Measurements from ENCODE around the gene GLIS2.

GLIS2 gene

DNA sequence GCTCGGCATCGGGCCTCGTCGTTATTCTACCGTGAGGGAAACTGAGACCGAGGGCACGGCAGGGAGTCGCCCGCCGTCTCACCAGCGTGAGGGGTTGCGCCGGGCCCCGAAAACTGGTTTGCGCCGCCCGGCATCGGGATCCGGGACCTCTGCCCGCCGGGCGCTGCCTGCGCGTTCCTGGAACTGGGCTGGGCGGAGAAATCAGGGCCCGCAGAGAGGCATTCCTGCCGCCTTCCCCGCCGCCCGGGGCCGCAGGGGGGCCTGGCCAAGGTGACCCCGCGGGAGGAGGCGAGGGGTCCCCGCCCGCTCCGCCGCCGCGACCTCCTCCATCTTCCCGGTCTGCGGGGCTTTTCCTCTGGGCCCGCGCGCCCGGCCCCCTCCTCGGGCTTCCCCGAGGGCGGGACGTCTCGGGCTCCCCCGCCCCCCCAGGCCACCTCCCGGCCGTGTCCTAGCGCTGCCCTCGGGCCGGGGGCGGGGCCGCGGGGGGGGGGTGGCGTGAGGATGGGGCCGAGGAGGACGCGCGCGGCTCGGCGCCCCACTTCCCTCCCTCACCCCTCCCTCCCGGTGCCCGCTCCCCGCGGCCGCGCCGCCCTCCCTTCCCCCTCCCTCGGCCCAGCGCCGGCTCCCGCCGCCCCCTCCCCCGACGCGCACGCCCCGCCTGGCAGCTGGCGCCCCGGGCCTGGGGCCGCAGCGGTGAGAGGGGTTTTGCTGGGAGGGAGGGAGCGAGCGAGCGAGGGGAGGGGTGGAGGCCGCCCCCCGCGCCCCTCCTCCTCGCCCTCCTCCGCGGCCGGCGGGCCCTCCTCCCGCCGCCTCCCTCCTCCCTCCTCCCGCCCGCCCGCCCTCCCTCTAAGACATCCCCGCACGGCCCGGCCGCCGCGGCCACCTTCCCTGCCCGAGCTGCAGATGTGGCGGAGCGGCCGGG is at the start of gene GLIS2:
GLIS2 (plus strand) TSS at position 882 of the 922 bp plus-strand sequence. CDS start 16,214 bp downstream, outside the sequence.
- Histone ChIP-seq H3K4me1 (peaks cover 22% of the 10 kb centered on the region), H3K27me3 (ENCODE audit: control insufficient read depth, insufficient read depth, low read length) (no peaks in the 10 kb centered on the region), H3K4me2 (ENCODE audit: low read length) (peak within 1 kb of the TSS; percentile 99), H2AFZ (peak within 1 kb of the TSS; percentile 83), H3K4me3 (ENCODE audit: low read depth, low read length) (peak within 1 kb of the TSS; percentile 77), H3K9me3 (ENCODE audit: control insufficient read depth, low read length) (no peaks in the 10 kb centered on the region), H3K9ac (peak within 1 kb of the TSS; percentile 72), H3K27ac (peak within 1 kb of the TSS; percentile 92), H3K79me2 (peaks cover 35% of the 10 kb centered on the region), H3K36me3 (ENCODE audit: control insufficient read depth, insufficient read depth, low read length) (no peaks in the 10 kb centered on the region)
- TF ChIP-seq, protein P1, sequence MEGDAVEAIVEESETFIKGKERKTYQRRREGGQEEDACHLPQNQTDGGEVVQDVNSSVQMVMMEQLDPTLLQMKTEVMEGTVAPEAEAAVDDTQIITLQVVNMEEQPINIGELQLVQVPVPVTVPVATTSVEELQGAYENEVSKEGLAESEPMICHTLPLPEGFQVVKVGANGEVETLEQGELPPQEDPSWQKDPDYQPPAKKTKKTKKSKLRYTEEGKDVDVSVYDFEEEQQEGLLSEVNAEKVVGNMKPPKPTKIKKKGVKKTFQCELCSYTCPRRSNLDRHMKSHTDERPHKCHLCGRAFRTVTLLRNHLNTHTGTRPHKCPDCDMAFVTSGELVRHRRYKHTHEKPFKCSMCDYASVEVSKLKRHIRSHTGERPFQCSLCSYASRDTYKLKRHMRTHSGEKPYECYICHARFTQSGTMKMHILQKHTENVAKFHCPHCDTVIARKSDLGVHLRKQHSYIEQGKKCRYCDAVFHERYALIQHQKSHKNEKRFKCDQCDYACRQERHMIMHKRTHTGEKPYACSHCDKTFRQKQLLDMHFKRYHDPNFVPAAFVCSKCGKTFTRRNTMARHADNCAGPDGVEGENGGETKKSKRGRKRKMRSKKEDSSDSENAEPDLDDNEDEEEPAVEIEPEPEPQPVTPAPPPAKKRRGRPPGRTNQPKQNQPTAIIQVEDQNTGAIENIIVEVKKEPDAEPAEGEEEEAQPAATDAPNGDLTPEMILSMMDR (IDR thresholded peaks at IDR 0.05), result no peak

DNA sequence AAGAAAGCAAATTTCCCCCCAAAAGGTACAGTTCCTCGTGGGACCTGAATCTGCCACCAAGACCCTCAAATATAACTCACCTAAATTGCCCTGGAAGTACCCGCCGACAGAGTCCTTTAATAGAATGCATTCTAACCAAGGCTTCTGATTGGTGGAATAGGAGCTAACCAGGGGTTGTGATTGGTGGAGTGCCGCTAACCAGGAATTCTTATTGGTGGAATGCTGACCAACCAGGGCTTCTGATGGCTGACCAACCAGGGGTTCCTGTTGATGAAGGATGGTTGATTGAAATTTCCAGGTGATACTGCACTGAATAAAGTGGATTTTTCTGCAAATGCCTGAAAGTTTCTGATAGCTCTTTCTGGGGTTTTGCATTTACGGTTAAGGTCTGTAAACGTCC is 49.5 kb upstream of the GLIS2 start:
- no peak overlapping the region for H3K9ac ChIP-seq
- H3K4me3 ChIP-seq (ENCODE audit: low read depth, low read length), result no peak overlapping the region
- peaks cover 2% of the 10 kb centered on the region for H3K4me1 ChIP-seq
- H2AFZ ChIP-seq, result no peak overlapping the region
- peaks cover 20% of the 10 kb centered on the region for H3K79me2 ChIP-seq
- no peaks in the 10 kb centered on the region for H3K36me3 ChIP-seq (ENCODE audit: control insufficient read depth, insufficient read depth, low read length)
- H3K9me3 ChIP-seq (ENCODE audit: control insufficient read depth, low read length), result no peaks in the 10 kb centered on the region
- TF ChIP-seq, protein P1 (IDR thresholded peaks at IDR 0.05), result no peak
- no peaks in the 10 kb centered on the region for H3K27me3 ChIP-seq (ENCODE audit: control insufficient read depth, insufficient read depth, low read length)
- H3K27ac ChIP-seq, result no peak overlapping the region
- no peak overlapping the region for H3K4me2 ChIP-seq (ENCODE audit: low read length)

DNA sequence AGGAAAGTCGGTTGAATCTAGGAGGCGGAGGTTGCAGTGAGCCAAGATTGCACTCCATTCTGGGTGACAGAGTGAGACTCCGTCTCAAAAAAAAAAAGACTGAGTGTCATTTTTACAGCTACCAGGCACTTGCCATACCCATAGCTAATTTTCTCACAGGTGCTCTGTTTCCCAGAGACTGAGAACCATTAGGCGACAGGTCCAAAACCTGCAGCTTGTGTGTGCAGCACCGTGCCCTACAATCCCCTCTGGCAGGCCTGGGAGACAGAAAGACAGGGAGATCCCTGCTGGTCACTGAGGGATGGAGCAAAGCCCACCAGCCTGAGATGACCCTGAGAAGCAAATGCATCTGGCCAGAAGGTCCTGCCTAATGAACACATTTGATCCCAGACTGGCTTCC is 45.8 kb upstream of the GLIS2 start:
- Histone ChIP-seq H2AFZ (no peak overlapping the region), H3K4me2 (ENCODE audit: low read length) (no peak overlapping the region), H3K4me3 (ENCODE audit: low read depth, low read length) (no peak overlapping the region), H3K9ac (no peak overlapping the region), H3K27me3 (ENCODE audit: control insufficient read depth, insufficient read depth, low read length) (no peaks in the 10 kb centered on the region), H3K79me2 (peaks cover 23% of the 10 kb centered on the region), H3K36me3 (ENCODE audit: control insufficient read depth, insufficient read depth, low read length) (no peaks in the 10 kb centered on the region), H3K4me1 (peaks cover 4% of the 10 kb centered on the region), H3K9me3 (ENCODE audit: control insufficient read depth, low read length) (no peaks in the 10 kb centered on the region), H3K27ac (no peak overlapping the region)
- TF ChIP-seq, protein P1 (IDR thresholded peaks at IDR 0.05), result no peak

DNA sequence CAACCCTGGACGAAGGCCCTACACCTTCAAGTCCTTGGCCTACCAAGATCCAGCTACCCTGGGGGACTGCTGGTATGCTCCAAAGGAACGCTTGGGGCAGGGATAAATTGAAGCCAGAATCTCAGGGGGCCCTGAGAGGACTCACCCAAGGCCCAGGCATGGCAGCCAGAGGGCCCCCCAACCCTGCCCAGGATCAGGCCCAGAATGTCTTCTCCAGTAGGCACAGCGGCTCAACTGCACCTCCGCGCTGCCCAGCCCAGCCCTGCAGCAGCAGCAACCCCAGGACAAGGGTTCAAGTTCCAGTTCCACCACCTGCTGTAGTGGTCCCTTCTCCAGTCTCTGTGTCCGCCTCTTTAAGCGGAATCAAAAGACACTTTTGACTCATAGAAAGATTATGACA is 45.3 kb upstream of the GLIS2 start:
- TF ChIP-seq, protein P1 (IDR thresholded peaks at IDR 0.05), result no peak
- Histone ChIP-seq H3K36me3 (ENCODE audit: control insufficient read depth, insufficient read depth, low read length) (no peaks in the 10 kb centered on the region), H3K4me1 (peaks cover 4% of the 10 kb centered on the region), H3K27ac (no peak overlapping the region), H3K4me2 (ENCODE audit: low read length) (no peak overlapping the region), H3K4me3 (ENCODE audit: low read depth, low read length) (no peak overlapping the region), H3K9ac (no peak overlapping the region), H2AFZ (no peak overlapping the region), H3K9me3 (ENCODE audit: control insufficient read depth, low read length) (no peaks in the 10 kb centered on the region), H3K79me2 (peaks cover 23% of the 10 kb centered on the region), H3K27me3 (ENCODE audit: control insufficient read depth, insufficient read depth, low read length) (no peaks in the 10 kb centered on the region)
